Sigmoid colon (tissue), 7 donors: ENCODE results near the gene PLEKHG4B. TPM values are rescaled to one million over a fixed set of nuclear protein-coding genes. Genes with fewer than 3 reads are reported as not detected.

Experiments used
- DNase-seq: peaks from one replicate; pipeline ENCODE4 v3.0.0-alpha.2; 2019
- H3K27ac ChIP-seq, 4 donors: fragments of 200-600 bp; sonication (generic); one replicate each; pipeline ENCODE4 v1.5.1; 2016 to 2019; ENCODE audit warnings: mild to moderate bottlenecking in 1 of 4
- H3K27me3 ChIP-seq, 3 donors: fragments of 200-600 bp; sonication (generic); one replicate each; pipeline ENCODE4 v1.5.1; 2019; ENCODE audit warnings: mild to moderate bottlenecking in 1 of 3
- H3K36me3 ChIP-seq, 4 donors: fragments of 200-600 bp; sonication (generic); one replicate each; pipeline ENCODE4 v1.5.1; 2016 to 2019
- H3K4me1 ChIP-seq, 4 donors: fragments of 200-600 bp; sonication (generic); one replicate each; pipeline ENCODE4 v1.5.1; 2017 to 2019
- H3K4me3 ChIP-seq, 4 donors: fragments of 200-600 bp; sonication (generic); one replicate each; pipeline ENCODE4 v1.5.1; 2017 to 2019; ENCODE audit warnings: mild to moderate bottlenecking in 2 of 4, moderate library complexity in 1 of 4
- H3K9me3 ChIP-seq, 4 donors: fragments of 200-600 bp in 3 of 4; sonication (generic) in 3 of 4; one replicate each; pipeline versions ENCODE4 v1.5.1 to v1.6.1; 2013 to 2019
- EP300 ChIP-seq, 4 donors: sonication (generic); formaldehyde crosslinking; IDR thresholded peaks; one replicate each; pipeline ENCODE4 v1.6.1; 2017; ENCODE audit warnings: antibody characterized with exemption in 4 of 4
- POLR2A ChIP-seq, 2 donors: fragments of 450-650 bp; IDR thresholded peaks; one replicate each; pipeline ENCODE4 v1.6.1; 2016; ENCODE audit warnings: antibody characterized with exemption in 2 of 2, mild to moderate bottlenecking in 2 of 2, moderate library complexity in 2 of 2
- POLR2AphosphoS5 ChIP-seq, 4 donors: sonication (generic); formaldehyde crosslinking; IDR thresholded peaks; one replicate each; pipeline ENCODE4 v1.6.1; 2017; ENCODE audit warnings: antibody characterized with exemption in 4 of 4
- WGBS, 2 donors: extraction: QIAGEN DNeasy Blood & Tissue Kit; methylation state at CpG; one replicate each; pipeline ENCODE4 v1.1.7; 2013; 5-methylcytosine and 5-hydroxymethylcytosine counted together
- intact Hi-C: fragments of 100-400 bp; cut with DNase I; formaldehyde crosslinking; loops from one replicate; pipeline ENCODE4 v1.15.1; 2023
- polyA plus RNA-seq, 3 donors: library from polyadenylated mRNA; stranded (reverse); fragments of 200-250 nt; gene quantifications; one replicate each; pipeline ENCODE4 v1.2.3, GENCODE V29; 2013
- total RNA-seq, 4 donors: library from RNA; depleted of rRNA; stranded (reverse); fragments of >200 nt; gene quantifications; one replicate each; pipeline ENCODE4 v1.1.0, GENCODE V29; 2016
- TF ChIP-seq, protein P1 (sequence below), 4 experiments: fragments of 450-650 bp in 3 of 4; fragments of 200-600 bp in 1 of 4; IDR thresholded peaks; one replicate each; pipeline ENCODE4 v1.5.1; 2016 to 2019; ENCODE audit warnings: antibody characterized with exemption in 4 of 4, mild to moderate bottlenecking in 3 of 4, moderate library complexity in 2 of 4
- donor health status: healthy with polysubstance abuse.
- donor health status: Bipolar disorder and iron deficiency.
- donor health status: healthy.

Gene PLEKHG4B
- total and polyA plus RNA-seq, 7 donors = 0.04 to 1.9 (median 0.36) TPM; not detected in 2

DNA sequence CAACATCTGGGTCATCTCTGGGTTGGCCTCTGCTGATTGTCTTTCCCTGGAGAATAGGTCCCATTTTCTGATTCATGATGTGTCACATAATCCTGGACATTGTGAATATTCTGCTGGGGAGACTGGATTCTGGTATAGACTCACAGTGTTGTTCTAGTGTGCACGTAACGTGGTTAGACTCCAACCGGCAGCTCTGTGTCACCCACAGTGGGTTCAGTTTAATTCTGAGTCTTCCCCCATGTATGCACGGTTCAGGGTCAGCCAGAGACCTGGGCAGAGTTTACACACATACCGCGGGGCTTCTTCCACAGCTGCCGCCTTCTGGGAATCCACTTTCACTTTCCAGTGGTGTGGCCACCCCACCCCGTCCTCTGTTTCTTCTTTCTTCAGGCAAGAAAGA lies 61.3 kb downstream of the PLEKHG4B start:
- 33 to 63% methylated on average over 8 of the region's 8 CpGs for WGBS, 2 donors
- no peak overlapping the region for H3K27ac ChIP-seq
- peaks cover 0 to 2% (median 0%) of the 10 kb centered on the region in 4 donors for H3K9me3 ChIP-seq
- intact Hi-C loops = no loop called here
- H3K4me1 ChIP-seq = no peaks in the 10 kb centered on the region
- no peaks in the 10 kb centered on the region for H3K36me3 ChIP-seq
- H3K4me3 ChIP-seq = no peak overlapping the region
- no peak for TF ChIP-seq EP300 (IDR thresholded peaks at IDR 0.05)
- TF ChIP-seq POLR2A (IDR thresholded peaks at IDR 0.05) = no peak
- TF ChIP-seq POLR2AphosphoS5 (IDR thresholded peaks at IDR 0.05) = no peak
- TF ChIP-seq, protein P1, sequence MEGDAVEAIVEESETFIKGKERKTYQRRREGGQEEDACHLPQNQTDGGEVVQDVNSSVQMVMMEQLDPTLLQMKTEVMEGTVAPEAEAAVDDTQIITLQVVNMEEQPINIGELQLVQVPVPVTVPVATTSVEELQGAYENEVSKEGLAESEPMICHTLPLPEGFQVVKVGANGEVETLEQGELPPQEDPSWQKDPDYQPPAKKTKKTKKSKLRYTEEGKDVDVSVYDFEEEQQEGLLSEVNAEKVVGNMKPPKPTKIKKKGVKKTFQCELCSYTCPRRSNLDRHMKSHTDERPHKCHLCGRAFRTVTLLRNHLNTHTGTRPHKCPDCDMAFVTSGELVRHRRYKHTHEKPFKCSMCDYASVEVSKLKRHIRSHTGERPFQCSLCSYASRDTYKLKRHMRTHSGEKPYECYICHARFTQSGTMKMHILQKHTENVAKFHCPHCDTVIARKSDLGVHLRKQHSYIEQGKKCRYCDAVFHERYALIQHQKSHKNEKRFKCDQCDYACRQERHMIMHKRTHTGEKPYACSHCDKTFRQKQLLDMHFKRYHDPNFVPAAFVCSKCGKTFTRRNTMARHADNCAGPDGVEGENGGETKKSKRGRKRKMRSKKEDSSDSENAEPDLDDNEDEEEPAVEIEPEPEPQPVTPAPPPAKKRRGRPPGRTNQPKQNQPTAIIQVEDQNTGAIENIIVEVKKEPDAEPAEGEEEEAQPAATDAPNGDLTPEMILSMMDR (IDR thresholded peaks at IDR 0.05) = no peak
- no peaks in the 10 kb centered on the region for H3K27me3 ChIP-seq
- DNase-seq = no peak

DNA sequence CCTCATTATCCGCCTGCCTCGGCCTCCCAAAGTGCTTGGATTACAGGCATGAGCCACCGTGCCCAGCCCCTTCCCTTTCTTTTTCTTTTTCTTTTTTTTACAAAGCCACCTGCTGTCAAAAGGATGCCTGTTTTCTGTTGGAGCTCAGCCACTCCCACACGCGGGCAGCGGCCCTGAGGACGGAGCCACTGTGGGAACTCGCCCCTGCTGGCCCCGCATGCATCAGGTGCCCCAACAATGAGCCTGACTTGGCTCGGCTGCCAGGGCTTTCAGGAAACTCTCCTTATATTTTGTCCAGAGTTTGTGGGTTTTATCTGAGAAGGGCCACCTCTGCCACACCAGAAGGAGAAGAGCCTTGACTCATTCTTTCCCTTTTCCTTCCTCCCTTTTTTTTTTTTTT lies 62.3 kb downstream of the PLEKHG4B start:
- no peak overlapping the region for H3K27ac ChIP-seq
- intact Hi-C loops = no loop called here
- no peaks in the 10 kb centered on the region for H3K36me3 ChIP-seq
- DNase-seq = no peak
- 53 to 72% methylated on average over 10 of the region's 10 CpGs for WGBS, 2 donors
- H3K27me3 ChIP-seq = no peaks in the 10 kb centered on the region
- no peak for TF ChIP-seq POLR2A (IDR thresholded peaks at IDR 0.05)
- no peak for TF ChIP-seq POLR2AphosphoS5 (IDR thresholded peaks at IDR 0.05)
- TF ChIP-seq EP300 (IDR thresholded peaks at IDR 0.05) = no peak
- TF ChIP-seq, protein P1 (IDR thresholded peaks at IDR 0.05) = no peak
- no peak overlapping the region for H3K4me3 ChIP-seq
- H3K9me3 ChIP-seq = no peaks in the 10 kb centered on the region
- H3K4me1 ChIP-seq = no peaks in the 10 kb centered on the region

DNA sequence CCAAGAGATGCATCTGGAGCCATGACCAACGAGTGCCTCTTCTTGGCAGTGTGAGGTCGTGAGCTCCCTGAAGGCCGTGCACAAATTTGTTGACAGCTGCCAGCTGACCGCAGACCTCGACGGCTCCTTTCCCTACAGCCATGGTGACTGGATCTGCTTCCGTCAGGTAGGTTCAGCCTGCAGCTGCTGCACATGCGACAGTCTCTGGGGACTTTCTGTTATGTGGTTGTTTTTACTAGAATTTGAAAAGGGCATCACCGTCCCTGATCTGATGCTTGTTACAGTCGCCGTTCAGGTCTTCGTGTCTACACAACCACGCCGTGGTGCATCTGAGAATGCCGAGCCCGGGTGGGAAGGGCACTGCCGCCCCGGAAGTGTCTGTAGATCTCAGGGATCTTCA lies 62.9 kb downstream of the PLEKHG4B start:
- 82 to 88% methylated on average over 18 of the region's 18 CpGs for WGBS, 2 donors
- intact Hi-C loops = no loop called here
- DNase-seq = no peak

DNA sequence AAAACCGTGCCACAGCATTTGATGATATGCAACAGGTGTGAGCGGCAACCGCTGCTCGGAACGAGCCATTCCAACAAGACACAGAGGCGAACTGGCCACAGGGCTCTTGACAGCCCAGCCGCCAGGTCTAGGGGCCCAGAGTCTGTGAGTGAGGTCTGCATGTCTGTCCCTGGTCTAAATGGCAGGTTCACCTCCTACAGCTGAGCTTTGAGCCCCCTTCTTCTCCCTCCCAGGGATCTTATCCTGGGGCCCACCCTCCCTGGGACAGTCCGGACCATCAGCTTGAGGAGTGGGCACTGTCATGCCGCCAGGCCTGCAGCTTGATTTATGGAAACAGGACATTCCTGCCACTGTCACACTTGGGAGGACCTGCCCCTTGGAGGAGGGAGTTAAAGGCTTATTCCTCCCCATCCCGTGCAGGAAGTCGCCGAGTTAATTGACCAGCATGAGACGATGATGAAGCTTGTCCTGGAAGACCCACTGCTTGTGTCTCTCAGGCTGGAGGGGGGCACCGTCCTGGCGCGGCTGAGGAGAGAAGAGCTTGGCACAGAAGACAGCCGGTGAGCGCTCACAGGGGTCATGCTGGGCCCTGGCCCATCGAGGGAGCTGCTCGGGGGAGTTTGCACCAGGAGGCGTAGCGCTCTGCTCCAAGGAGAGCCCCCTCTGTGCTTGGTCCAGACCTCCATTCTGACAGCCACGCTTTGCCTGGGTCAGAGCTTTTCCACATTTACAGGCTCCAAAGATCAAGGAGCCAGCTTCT lies 63.9 kb downstream of the PLEKHG4B start:
- 82 to 89% methylated on average over 23 of the region's 23 CpGs for WGBS, 2 donors
- intact Hi-C loops = no loop called here
- Histone ChIP-seq H3K36me3 (no peaks in the 10 kb centered on the region), H3K4me3 (no peak overlapping the region), H3K4me1 (no peaks in the 10 kb centered on the region), H3K27ac (no peak overlapping the region), H3K27me3 (no peaks in the 10 kb centered on the region), H3K9me3 (no peaks in the 10 kb centered on the region)
- peak; percentile 49 for DNase-seq
- TF ChIP-seq, protein P1 (IDR thresholded peaks at IDR 0.05) = no peak
- no peak for TF ChIP-seq POLR2AphosphoS5 (IDR thresholded peaks at IDR 0.05)
- TF ChIP-seq POLR2A (IDR thresholded peaks at IDR 0.05) = no peak

More for the DNA sequence above, 62.9 kb downstream of the PLEKHG4B start:
- H3K27ac ChIP-seq = no peak overlapping the region
- no peaks in the 10 kb centered on the region for H3K4me1 ChIP-seq
- no peaks in the 10 kb centered on the region for H3K9me3 ChIP-seq
- H3K4me3 ChIP-seq = no peak overlapping the region
- TF ChIP-seq EP300 (IDR thresholded peaks at IDR 0.05) (no peak), POLR2AphosphoS5 (IDR thresholded peaks at IDR 0.05) (no peak), POLR2A (IDR thresholded peaks at IDR 0.05) (no peak)
- TF ChIP-seq, protein P1 (IDR thresholded peaks at IDR 0.05) = no peak
- H3K27me3 ChIP-seq = no peaks in the 10 kb centered on the region
- no peaks in the 10 kb centered on the region for H3K36me3 ChIP-seq
